IPS-20b (cell line): ENCODE results near the gene HERC2.

Source experiments
- H3K27ac ChIP-seq: one replicate; pipeline ENCODE4 v1.5.1; 2013; ENCODE audit warnings: low read length
- H3K27me3 ChIP-seq: 2 replicates; pipeline ENCODE4 v1.6.1; 2013; ENCODE audit warnings: mild to moderate bottlenecking, low read length, inconsistent platforms; ENCODE audit not compliant: insufficient read depth
- H3K36me3 ChIP-seq: 2 replicates; pipeline ENCODE4 v1.6.1; 2013; ENCODE audit warnings: low read depth, mild to moderate bottlenecking, inconsistent platforms, low read length, moderate library complexity; ENCODE audit not compliant: insufficient read depth
- H3K4me1 ChIP-seq: 2 replicates; pipeline ENCODE4 v1.6.1; 2013; ENCODE audit warnings: mild to moderate bottlenecking, control low read depth, inconsistent platforms, low read length, moderate library complexity; ENCODE audit not compliant: insufficient read depth
- H3K4me3 ChIP-seq: 2 replicates; pipeline ENCODE4 v1.5.1; 2013; ENCODE audit warnings: mild to moderate bottlenecking, low read length, inconsistent platforms
- H3K9ac ChIP-seq: 2 replicates; pipeline ENCODE4 v1.6.1; 2013; ENCODE audit warnings: low read depth, mild to moderate bottlenecking, inconsistent platforms, low read length, moderate library complexity
- H3K9me3 ChIP-seq: 2 replicates; pipeline ENCODE4 v1.6.1; 2013; ENCODE audit warnings: mild to moderate bottlenecking, low read depth, low read length, inconsistent platforms; ENCODE audit not compliant: insufficient read depth

Gene HERC2

DNA sequence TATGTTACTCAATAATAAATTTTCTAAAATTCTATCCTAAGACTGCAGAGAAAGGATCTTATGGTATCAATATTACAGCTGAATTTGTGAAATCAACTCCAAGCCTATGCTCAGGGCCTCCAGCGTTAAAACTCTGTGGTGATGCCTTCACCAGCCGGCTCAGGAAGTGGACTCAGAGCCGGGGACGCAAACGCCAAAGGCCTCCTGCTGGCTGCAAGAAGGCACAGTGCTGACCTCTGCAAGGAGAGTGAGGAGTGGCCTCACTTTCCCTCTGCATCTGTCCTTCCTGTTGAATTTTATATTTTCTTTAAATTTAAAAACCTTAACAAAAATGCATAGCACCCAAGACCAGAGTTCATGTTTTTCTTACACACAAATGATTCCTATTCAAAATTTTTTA is 48.5 kb downstream of the HERC2 start:
- Histone ChIP-seq H3K27ac (no peak overlapping the region), H3K36me3 (peaks cover 83% of the 10 kb centered on the region), H3K9me3 (no peaks in the 10 kb centered on the region), H3K9ac (no peak overlapping the region), H3K27me3 (no peaks in the 10 kb centered on the region), H3K4me1 (peaks cover 3% of the 10 kb centered on the region), H3K4me3 (no peak overlapping the region)

DNA sequence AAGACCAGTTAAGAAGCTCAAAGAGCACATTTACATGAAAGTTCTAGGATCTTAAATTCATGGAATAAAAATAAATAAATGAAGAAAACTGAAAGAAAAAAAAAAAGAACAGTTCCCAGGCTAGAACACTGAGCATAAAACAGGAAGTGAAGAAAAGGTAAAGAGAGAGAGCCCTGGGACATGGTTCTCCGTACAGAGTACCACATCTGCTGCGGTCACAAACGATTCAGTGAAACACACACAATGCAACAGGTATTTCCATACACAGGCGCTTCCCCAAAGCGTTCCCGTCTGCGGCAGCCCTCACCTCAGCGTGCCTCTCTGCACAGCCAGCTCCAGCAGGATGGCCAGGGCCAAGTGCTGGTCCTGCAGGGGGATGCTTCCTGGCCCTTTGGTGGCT is 49.4 kb downstream of the HERC2 start:
- Histone ChIP-seq H3K4me1 (peaks cover 3% of the 10 kb centered on the region), H3K36me3 (peaks cover 83% of the 10 kb centered on the region), H3K9ac (no peak overlapping the region), H3K9me3 (no peaks in the 10 kb centered on the region), H3K27me3 (no peaks in the 10 kb centered on the region), H3K27ac (no peak overlapping the region), H3K4me3 (no peak overlapping the region)

DNA sequence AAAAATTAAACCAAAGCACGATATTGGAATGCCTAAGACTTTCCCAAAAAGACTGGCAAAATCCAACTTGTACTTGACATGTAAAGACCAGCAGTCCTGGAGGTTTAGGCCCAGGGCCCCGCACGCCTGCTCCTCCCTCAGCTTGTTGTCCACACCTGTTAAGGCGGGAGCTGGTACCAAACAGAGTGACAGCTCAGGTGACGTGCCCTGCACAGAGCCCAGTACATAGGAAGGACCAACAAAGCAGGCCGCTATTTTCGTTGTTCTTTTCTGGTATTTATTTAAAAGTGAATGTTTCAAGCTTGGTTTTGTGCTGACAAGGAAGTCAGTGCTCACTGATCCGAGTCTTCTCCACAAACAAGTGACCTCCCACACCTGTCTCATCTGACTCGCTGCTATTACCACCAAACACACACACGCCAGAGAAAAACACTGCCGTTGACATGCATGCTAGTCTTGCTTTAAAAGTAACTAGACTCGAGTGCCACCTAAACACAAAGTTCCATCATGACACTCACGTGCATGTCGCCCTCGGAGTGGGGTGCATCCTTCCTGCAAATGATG is 50.2 kb downstream of the HERC2 start:
- no peak overlapping the region for H3K27ac ChIP-seq
- H3K36me3 ChIP-seq, result peaks cover 84% of the 10 kb centered on the region
- H3K4me3 ChIP-seq, result no peak overlapping the region
- H3K4me1 ChIP-seq, result peaks cover 3% of the 10 kb centered on the region; the same call in 1 of the 2 replicates
- H3K9me3 ChIP-seq, result no peaks in the 10 kb centered on the region
- H3K27me3 ChIP-seq, result no peaks in the 10 kb centered on the region
- no peak overlapping the region for H3K9ac ChIP-seq

DNA sequence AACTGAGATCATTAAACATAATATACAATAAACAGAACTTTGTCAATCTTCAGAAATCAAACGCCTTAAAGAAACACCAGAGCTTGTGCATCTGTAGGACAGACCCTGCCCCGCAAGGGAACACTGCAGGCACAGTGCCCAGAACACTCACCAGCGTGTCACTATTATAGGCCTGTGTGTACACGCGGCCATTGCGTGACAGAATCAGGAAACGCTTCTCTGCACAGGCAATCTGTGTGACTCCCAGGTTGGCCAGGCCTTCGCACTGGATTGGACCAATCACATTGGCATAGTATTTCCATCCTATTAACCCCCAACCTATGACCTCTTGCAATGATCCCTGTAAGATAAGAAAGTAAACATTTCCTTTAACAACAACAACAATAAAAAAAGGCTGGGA is 52.9 kb downstream of the HERC2 start:
- no peak overlapping the region for H3K27ac ChIP-seq
- no peak overlapping the region for H3K4me3 ChIP-seq
- H3K27me3 ChIP-seq, result no peaks in the 10 kb centered on the region
- peaks cover 93% of the 10 kb centered on the region for H3K36me3 ChIP-seq
- H3K4me1 ChIP-seq, result peaks cover 3% of the 10 kb centered on the region; the same call in 1 of the 2 replicates
- H3K9ac ChIP-seq, result no peak overlapping the region
- H3K9me3 ChIP-seq, result no peaks in the 10 kb centered on the region

DNA sequence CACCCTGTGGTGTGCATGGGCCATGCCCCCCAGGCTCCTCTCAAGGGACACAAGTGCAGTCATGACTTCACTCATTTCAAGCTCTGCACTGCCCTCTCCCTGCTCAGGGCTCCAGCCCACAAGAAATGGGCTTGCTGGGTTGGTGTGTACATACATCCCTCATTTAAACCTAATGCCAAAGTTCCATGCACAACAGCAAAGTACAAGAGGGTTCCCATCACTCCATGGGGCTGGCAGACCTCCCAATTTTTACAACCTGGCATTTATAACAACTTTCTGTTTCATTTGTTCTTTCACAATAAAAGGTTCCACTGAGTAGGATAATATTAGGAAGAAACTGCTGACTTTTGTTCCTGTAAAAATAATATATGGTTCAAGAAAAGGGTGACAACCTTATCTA is 54.3 kb downstream of the HERC2 start:
- Histone ChIP-seq H3K27ac (no peak overlapping the region), H3K9me3 (no peaks in the 10 kb centered on the region), H3K9ac (no peak overlapping the region), H3K4me3 (no peak overlapping the region), H3K27me3 (no peaks in the 10 kb centered on the region), H3K4me1 (no peaks in the 10 kb centered on the region), H3K36me3 (peaks cover 94% of the 10 kb centered on the region)

DNA sequence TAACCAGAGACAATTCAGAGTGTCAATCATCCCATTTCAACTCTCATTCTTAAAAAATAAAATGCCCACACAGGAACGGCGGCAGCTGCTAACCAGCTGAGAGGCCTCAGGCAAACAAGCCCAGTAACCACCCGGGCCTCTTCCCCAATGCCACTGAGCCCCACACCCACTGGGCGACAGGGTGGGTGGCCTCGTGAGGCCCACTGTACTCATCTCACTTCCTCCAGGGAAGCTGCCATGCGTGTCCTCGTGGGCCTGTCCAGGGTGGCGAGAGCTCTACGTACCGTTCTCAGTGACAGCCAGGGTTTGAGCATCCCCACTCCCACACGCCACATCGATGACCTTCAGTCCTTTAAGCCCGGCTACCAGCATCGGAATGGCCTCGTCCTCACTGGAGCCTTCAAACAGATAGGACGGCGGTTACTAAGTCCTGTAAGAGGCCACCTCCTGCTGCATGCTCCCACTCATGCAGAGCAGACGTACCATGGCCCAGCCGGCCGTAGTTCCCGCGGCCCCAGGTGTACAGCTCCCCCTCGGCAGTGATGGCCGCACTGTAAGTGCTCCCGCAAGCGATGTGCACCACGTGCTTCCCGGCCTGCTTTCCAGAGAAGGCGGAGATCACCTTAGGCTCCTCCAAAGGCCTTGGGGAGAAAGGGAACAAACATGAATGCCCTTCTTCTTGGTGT is 56.5 kb downstream of the HERC2 start:
- no peak overlapping the region for H3K9ac ChIP-seq
- no peak overlapping the region for H3K4me3 ChIP-seq
- peaks cover 94% of the 10 kb centered on the region for H3K36me3 ChIP-seq
- no peaks in the 10 kb centered on the region for H3K9me3 ChIP-seq
- no peaks in the 10 kb centered on the region for H3K4me1 ChIP-seq
- no peak overlapping the region for H3K27ac ChIP-seq
- no peaks in the 10 kb centered on the region for H3K27me3 ChIP-seq

DNA sequence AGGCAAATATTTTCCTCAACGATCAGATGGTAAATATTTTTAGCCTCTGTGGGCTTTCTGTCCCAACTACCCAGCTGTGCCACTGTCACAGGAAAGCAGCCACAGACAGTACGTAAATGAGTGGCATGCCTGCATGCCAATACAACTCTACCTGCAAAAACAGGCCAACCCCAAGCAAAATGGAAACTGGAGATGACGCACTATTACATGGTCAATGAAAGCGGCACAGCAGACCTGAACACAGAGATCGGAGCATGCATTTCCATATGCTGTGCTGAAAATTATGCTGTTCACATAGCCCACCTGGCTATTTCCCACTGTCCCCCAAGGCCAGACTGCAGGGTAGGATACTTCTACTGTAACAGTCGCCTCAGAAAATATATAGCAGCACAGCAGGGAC is 57.8 kb downstream of the HERC2 start:
- peaks cover 91% of the 10 kb centered on the region for H3K36me3 ChIP-seq
- no peaks in the 10 kb centered on the region for H3K27me3 ChIP-seq

DNA sequence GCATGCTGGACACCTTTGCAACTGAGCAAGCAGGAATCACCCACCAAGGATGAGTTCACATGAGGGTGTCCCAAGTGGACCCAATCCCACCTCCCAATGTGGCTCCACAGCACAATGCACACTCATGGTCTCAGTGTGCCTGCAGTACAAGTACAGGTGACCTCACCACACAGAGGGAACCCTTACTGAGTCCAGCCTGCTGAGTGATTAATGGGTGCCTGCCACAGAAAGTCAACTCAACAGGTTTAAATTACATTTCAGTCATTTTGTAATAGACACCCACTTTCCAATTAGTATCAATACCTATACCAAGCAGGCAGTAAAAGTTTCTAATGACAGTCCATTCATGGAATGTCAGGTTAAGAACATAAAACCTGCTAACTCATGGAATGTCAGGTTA is 59.5 kb downstream of the HERC2 start:
- no peak overlapping the region for H3K9ac ChIP-seq
- H3K4me1 ChIP-seq, result no peaks in the 10 kb centered on the region
- peaks cover 77% of the 10 kb centered on the region for H3K36me3 ChIP-seq
- H3K9me3 ChIP-seq, result no peaks in the 10 kb centered on the region
- no peak overlapping the region for H3K4me3 ChIP-seq
- H3K27me3 ChIP-seq, result no peaks in the 10 kb centered on the region
- no peak overlapping the region for H3K27ac ChIP-seq

More for the DNA sequence above, 57.8 kb downstream of the HERC2 start:
- no peak overlapping the region for H3K9ac ChIP-seq
- H3K27ac ChIP-seq, result no peak overlapping the region
- H3K4me1 ChIP-seq, result no peaks in the 10 kb centered on the region
- no peak overlapping the region for H3K4me3 ChIP-seq
- no peaks in the 10 kb centered on the region for H3K9me3 ChIP-seq

DNA sequence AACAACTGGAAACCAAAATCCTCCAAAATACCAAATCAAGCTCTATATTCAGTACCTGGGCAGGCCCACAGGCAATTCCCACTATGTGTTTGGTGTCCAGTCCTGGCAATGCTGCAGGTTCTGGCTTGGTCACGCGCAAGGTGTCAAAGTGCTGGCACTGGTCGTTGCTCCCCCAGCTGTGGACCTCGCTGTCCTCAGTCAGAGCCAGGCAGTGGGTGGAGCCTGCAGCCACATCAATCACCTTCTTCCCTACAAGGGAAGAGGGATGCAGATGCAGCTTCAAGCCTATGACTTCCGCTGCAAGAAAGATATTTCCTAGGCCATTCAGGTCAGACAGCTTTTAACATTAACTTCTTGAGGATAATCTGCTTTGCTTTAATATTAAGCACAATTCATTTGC is 61.3 kb downstream of the HERC2 start:
- Histone ChIP-seq H3K27me3 (no peaks in the 10 kb centered on the region), H3K27ac (no peak overlapping the region), H3K9ac (no peak overlapping the region), H3K36me3 (peaks cover 75% of the 10 kb centered on the region), H3K4me3 (no peak overlapping the region), H3K4me1 (no peaks in the 10 kb centered on the region), H3K9me3 (no peaks in the 10 kb centered on the region)

DNA sequence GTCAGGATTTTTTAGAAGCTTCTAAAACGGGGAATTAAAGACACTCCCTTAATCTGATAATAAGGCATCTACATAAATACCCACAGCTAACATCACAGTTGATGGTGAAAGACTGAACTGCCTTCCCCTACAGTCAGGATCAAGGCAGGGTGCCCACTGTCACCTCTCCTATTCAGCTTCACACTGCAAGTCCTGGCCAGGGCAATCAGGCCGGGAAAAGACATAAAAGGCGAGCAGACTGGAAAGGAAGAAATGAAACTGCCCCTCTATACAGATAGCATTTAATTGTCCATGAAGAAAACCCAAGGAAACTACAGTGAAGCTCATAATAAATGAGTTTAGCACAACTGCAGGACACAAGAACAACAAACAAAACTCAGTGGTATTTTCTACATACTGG is 61.7 kb downstream of the HERC2 start:
- no peaks in the 10 kb centered on the region for H3K9me3 ChIP-seq
- H3K4me3 ChIP-seq, result no peak overlapping the region
- H3K27me3 ChIP-seq, result no peaks in the 10 kb centered on the region
- no peaks in the 10 kb centered on the region for H3K4me1 ChIP-seq
- H3K36me3 ChIP-seq, result peaks cover 75% of the 10 kb centered on the region
- H3K27ac ChIP-seq, result no peak overlapping the region
- H3K9ac ChIP-seq, result no peak overlapping the region

DNA sequence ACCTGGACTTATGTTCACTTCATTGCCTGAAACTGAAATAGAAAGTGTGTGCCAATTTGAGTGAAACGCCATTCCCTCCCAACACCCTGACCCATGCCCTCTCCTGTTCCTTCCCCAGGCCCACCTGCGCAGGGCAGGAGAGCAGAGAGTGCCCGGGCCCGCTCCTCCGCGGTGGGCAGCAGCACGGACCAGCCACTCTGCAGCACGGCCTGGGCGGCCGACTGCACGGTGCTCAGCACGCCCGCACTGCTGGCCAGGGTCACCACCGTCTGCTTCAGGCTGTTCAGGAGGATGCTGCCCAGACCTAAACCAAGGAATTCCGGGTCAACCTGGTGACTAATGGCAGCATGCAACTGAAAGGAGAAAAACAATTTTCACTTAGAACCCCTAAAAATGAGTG is 66.0 kb downstream of the HERC2 start:
- no peak overlapping the region for H3K27ac ChIP-seq
- no peaks in the 10 kb centered on the region for H3K27me3 ChIP-seq
- H3K9me3 ChIP-seq, result no peaks in the 10 kb centered on the region
- no peak overlapping the region for H3K4me3 ChIP-seq
- peaks cover 73% of the 10 kb centered on the region for H3K36me3 ChIP-seq
- no peak overlapping the region for H3K9ac ChIP-seq
- H3K4me1 ChIP-seq, result no peaks in the 10 kb centered on the region

DNA sequence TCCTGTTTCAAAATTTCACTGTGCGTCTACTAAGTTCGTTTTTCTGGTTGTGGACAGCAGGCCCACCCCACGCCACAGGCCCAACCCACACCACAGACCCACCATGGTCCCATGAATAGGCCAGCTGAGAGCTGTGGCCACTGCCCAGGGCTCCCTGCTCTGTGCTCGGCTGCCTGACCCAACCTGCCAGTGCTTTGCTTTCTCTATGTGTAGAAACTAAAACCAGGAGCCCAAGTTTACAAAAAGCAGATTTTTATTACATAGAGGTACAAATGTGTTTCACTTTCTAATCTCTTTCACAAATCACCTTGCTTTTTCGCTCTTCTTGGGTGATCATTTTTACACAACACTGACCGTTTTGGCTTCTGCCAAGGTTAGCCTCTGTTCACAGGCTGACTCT is 69.1 kb downstream of the HERC2 start:
- no peak overlapping the region for H3K27ac ChIP-seq
- no peaks in the 10 kb centered on the region for H3K27me3 ChIP-seq
- no peaks in the 10 kb centered on the region for H3K9me3 ChIP-seq
- peaks cover 81% of the 10 kb centered on the region for H3K36me3 ChIP-seq
- no peak overlapping the region for H3K4me3 ChIP-seq
- H3K9ac ChIP-seq, result no peak overlapping the region
- H3K4me1 ChIP-seq, result no peaks in the 10 kb centered on the region
